ENCODE data around the gene GPR35. TPM values are rescaled to one million over a fixed set of nuclear protein-coding genes. Genes with fewer than 3 reads are reported as not detected.

GPR35 gene
- total and polyA plus RNA-seq, 2 of the 13 experiments (the other 11 are each of a cell fraction or from before 2014, with no cell fraction given): 27.1 to 44.2 TPM

DNA sequence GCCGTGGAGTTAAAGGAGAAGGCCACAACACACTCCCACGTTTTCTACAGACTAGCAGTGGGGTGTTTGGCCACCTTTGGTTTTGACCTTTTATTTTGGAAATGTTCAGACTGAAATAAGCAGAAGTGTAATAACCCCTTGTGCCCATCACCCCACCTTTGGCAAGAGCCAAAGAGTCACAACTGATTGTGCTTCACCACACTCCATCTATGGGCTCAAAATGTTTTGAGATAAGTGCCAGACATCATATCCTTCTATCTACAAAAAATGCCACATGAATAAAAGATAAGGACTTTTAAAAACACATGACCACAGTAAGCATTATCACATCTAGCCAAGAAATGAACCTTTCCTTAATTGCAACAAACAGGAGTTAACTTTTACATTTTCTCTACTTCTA, 9.9 kb upstream of the GPR35 start (continued):
- TF ChIP-seq, protein P1, sequence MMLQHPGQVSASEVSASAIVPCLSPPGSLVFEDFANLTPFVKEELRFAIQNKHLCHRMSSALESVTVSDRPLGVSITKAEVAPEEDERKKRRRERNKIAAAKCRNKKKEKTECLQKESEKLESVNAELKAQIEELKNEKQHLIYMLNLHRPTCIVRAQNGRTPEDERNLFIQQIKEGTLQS (CRISPR knock-in tag; IDR thresholded peaks at IDR 0.05): no peak
- TF ChIP-seq GATAD2A (CRISPR knock-in tag; IDR thresholded peaks at IDR 0.05) (no peak), ZBTB7A (CRISPR knock-in tag; IDR thresholded peaks at IDR 0.05) (no peak)
- TF ChIP-seq, protein P2, sequence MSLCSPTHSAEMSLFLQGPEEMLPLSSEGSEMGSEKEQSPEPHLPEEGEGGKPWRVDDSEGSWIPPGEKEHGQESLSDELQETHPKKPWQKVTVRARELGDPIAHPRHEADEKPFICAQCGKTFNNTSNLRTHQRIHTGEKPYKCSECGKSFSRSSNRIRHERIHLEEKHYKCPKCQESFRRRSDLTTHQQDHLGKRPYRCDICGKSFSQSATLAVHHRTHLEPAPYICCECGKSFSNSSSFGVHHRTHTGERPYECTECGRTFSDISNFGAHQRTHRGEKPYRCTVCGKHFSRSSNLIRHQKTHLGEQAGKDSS (CRISPR knock-in tag; IDR thresholded peaks at IDR 0.05; ENCODE audit: borderline replicate concordance, low read depth): no peak

DNA sequence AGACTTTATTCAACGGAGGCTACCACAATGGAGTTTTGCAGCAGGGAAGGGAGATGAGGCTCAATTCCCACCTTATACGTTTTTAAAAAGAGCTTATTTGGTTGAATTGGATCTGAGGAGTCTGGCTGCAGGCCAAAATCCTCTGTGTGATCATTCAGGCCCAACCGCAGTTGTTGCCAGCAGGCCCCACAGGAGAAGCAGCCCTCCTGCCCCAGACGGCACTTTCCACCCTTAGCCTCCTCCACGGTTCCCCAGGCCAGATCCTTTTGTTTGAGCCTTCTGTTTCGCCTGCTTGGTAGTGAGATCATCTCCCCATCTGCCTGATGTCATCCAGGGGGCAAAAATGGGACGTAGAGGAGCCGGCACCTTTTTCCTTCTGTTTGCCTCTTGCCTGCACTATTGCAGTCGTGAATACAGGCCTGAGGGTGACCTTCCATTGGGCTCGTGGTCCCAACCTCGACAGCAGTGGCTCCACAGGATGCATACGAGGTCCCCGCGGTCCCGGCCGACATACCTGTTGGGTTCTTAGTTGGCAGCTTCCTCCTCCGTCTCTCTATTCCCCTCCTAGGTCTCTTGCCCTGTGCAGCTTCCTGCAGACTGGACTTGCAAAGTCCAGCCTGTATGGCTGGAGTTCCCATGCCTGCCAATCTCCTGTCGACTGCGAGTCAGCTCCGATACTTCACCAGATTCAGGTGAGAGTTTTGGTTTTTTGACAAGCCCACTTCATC, 9.3 kb upstream of the GPR35 start:
- intact Hi-C loops (cut with micrococcal nuclease; ENCODE audit: unreplicated experiment): no loop called here
- POLR2A ChIA-PET: no interaction called here

More for the DNA sequence above, 9.3 kb upstream of the GPR35 start:
- no peak for FAIRE-seq
- H2AFZ ChIP-seq (ENCODE audit: low read length): no peak overlapping the region
- H3K4me1 ChIP-seq (ENCODE audit: insufficient read depth, low read length): peaks cover 10% of the 10 kb centered on the region
- H3K9ac ChIP-seq (ENCODE audit: insufficient read depth, low read depth, low read length): no peak overlapping the region
- H4K20me1 ChIP-seq (ENCODE audit: insufficient read depth, low read length): peaks cover 3% of the 10 kb centered on the region; the same call in 1 of the 2 replicates
- peaks cover 14% of the 10 kb centered on the region for H3K79me2 ChIP-seq (ENCODE audit: insufficient read depth, low read length)
- H3K36me3 ChIP-seq (replicated peaks in 1 of 2; ENCODE audit: control insufficient read depth in 1 of 2, insufficient read depth in 2 of 2, low read length in 2 of 2): peaks cover 25 to 72% of the 10 kb centered on the region in 2 experiments
- in situ Hi-C loops (cut with HindIII; ENCODE audit: extremely low pct_ligation_motif_present, low pct_unique_long_range_greater_than_20kb): no loop called here
- H3K4me2 ChIP-seq (ENCODE audit: low read depth, low read length): no peak overlapping the region
- BruUV-seq (replicated peaks): no TSS peak
- TF ChIP-seq RBM22 (optimal IDR thresholded peaks at IDR 0.05; ENCODE audit: low read length) (peak; percentile 31), SSRP1 (CRISPR knock-in tag; IDR thresholded peaks at IDR 0.05) (no peak)
- H3K27me3 ChIP-seq (ENCODE audit: control insufficient read depth in 1 of 2, insufficient read depth in 2 of 2, low read length in 2 of 2): no peaks in the 10 kb centered on the region; a peak in 1 of 5 replicates
- H3K4me3 ChIP-seq (replicated peaks in 1 of 3; ENCODE audit: insufficient read depth in 1 of 3, low read depth in 2 of 3, low read length in 3 of 3): no peak overlapping the region
- no peak for DNase-seq (ENCODE audit: low spot score)
- no peak overlapping the region for H3K27ac ChIP-seq (ENCODE audit: extremely low read length, insufficient read depth, low read length)
- peaks cover 22% of the 10 kb centered on the region for H3K9me3 ChIP-seq (ENCODE audit: low read length)
- no peak for ATAC-seq
- 68% methylated on average over 20 of the region's 20 CpGs for WGBS (ENCODE audit: low lambda C conversion rate)
- CTCF ChIA-PET (ENCODE audit: low intra/inter-chr PET ratio, low total read pairs): no interaction called here
